ENCODE data around the gene KIF24. TPM values are rescaled to one million over a fixed set of nuclear protein-coding genes. Genes with fewer than 3 reads are reported as not detected.

The KIF24 gene, protein sequence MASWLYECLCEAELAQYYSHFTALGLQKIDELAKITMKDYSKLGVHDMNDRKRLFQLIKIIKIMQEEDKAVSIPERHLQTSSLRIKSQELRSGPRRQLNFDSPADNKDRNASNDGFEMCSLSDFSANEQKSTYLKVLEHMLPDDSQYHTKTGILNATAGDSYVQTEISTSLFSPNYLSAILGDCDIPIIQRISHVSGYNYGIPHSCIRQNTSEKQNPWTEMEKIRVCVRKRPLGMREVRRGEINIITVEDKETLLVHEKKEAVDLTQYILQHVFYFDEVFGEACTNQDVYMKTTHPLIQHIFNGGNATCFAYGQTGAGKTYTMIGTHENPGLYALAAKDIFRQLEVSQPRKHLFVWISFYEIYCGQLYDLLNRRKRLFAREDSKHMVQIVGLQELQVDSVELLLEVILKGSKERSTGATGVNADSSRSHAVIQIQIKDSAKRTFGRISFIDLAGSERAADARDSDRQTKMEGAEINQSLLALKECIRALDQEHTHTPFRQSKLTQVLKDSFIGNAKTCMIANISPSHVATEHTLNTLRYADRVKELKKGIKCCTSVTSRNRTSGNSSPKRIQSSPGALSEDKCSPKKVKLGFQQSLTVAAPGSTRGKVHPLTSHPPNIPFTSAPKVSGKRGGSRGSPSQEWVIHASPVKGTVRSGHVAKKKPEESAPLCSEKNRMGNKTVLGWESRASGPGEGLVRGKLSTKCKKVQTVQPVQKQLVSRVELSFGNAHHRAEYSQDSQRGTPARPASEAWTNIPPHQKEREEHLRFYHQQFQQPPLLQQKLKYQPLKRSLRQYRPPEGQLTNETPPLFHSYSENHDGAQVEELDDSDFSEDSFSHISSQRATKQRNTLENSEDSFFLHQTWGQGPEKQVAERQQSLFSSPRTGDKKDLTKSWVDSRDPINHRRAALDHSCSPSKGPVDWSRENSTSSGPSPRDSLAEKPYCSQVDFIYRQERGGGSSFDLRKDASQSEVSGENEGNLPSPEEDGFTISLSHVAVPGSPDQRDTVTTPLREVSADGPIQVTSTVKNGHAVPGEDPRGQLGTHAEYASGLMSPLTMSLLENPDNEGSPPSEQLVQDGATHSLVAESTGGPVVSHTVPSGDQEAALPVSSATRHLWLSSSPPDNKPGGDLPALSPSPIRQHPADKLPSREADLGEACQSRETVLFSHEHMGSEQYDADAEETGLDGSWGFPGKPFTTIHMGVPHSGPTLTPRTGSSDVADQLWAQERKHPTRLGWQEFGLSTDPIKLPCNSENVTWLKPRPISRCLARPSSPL (N-terminal part only)
- under 1 TPM; 0.13 to 0.68 (median 0.50) TPM for total RNA-seq

DNA sequence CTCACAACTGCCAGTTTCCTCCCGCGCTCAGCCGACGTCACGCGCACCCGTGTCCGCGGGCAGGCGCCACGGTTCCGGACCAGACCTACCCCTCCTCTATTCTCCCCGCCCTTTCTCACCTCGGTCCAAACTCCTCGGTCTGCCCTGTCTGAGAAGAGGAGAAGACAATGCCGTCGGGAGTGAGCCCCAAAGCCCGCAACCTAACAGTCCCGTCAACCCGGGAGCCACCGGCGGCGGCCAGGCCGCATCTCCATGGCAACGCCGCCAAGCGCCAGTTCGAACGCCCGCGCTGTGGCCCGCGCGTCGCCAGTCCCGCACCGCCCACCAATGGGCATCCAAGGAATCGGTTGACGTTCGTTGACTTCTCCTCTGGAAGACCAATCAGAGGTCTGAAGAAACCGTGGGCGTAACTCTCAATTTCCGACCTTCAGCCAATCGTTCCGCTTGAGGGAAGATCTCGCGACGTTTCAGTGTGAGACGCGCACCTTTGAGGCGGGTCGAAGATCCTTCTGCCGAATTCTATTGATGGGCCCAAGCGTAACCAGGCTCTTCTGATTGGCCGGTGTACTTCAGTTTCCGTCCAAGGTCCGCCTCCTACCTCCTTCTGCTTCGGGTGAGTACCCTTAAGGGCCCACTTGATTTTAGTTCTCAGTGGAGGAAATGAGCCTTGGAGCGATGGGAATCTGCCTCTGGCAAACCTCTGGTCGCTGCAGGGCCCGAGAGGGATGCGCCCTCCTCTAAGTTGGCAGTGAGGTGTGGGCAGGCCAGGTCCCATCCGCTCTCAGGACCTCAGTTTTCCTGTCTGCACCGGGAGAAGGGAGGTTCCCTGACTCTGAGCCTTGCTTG is at the start of gene KIF24, which contains the start of gene NUDT2:
Gene KIF24, minus strand, starts transcription at position 282 of the 846 bp plus-strand sequence. CDS start 17,922 bp downstream, outside the sequence.
Gene NUDT2, plus strand, starts transcription at position 583 of the 846 bp plus-strand sequence. CDS start 9,471 bp downstream, outside the sequence.
- in situ Hi-C loops (cut with MboI; ENCODE audit: low sequenced_read_pairs in 4 of 4) (loop anchor here in 1 of 4 donors (10.0 kb wide), 1 partner anchor 204 kb away; the partner anchor contains the start of gene DCAF12), intact Hi-C loops (cut with DNase I; ENCODE audit: low total_unique reads) (loop anchor here (2.0 kb wide), 2 partner anchors 72 to 262 kb away; no protein-coding TSS in a partner anchor)
- peak within 1 kb of the TSS; percentile 87 to 94 (median 91) for H3K27ac ChIP-seq
- H3K4me3 ChIP-seq, result peak within 1 kb of the TSS; percentile 65 to 83 (median 76)
- DNase-seq (peak; percentile 98 to 99), ATAC-seq (peak; percentile 98)
- peak; percentile 49 to 90 for TF ChIP-seq POLR2A (IDR thresholded peaks at IDR 0.05)
- TF ChIP-seq, protein P1, sequence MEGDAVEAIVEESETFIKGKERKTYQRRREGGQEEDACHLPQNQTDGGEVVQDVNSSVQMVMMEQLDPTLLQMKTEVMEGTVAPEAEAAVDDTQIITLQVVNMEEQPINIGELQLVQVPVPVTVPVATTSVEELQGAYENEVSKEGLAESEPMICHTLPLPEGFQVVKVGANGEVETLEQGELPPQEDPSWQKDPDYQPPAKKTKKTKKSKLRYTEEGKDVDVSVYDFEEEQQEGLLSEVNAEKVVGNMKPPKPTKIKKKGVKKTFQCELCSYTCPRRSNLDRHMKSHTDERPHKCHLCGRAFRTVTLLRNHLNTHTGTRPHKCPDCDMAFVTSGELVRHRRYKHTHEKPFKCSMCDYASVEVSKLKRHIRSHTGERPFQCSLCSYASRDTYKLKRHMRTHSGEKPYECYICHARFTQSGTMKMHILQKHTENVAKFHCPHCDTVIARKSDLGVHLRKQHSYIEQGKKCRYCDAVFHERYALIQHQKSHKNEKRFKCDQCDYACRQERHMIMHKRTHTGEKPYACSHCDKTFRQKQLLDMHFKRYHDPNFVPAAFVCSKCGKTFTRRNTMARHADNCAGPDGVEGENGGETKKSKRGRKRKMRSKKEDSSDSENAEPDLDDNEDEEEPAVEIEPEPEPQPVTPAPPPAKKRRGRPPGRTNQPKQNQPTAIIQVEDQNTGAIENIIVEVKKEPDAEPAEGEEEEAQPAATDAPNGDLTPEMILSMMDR (IDR thresholded peaks at IDR 0.05 in 4 of 5, conservative IDR thresholded peaks at IDR 0.05 in 1 of 5), result peak in 1 of 5 experiments; percentile 8
- no peaks in the 10 kb centered on the region for H3K9me3 ChIP-seq
- no peaks in the 10 kb centered on the region for H3K27me3 ChIP-seq
- no peaks in the 10 kb centered on the region for H3K36me3 ChIP-seq
- H3K4me1 ChIP-seq, result peaks cover 19 to 21% of the 10 kb centered on the region in 2 donors

DNA sequence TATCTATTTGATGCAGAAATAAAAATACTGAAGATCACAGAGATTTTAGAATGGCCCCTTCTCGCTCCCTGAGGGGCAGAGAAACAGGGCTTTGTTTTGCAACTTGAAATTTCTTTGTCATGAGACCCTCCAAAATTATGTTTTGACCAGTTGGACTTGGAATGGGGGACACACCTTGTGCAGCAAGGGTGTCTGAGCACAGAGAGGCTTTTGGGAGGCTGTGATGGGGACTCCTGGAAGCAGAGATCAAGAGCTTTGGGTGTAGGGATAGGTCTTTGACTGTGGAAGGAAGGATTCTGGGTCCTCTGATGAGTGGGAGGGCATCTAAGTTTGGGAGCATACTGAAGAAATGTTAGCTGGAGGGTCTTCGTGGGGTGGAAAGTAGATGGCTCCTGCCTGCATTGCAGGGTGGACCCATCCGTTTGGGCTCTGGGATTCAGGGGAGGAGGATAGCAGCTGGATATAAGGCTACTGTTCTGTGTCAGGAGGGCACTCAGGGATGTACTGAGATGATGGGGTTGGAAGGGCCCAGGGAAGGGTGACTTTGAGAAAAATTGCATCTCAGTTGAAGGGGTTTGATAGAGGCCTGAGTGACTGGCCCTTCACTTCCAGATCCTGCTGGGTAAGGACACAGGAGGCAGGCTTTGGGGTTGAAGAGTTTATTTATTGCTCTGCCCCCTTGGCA is 49.5 kb upstream of the KIF24 start:
- ATAC-seq (no peak), DNase-seq (no peak)
- in situ Hi-C loops (cut with MboI; ENCODE audit: low sequenced_read_pairs in 4 of 4) (loop anchor here (5.0 kb wide), 2 partner anchors 41 to 46 kb away; no protein-coding TSS in a partner anchor), intact Hi-C loops (cut with DNase I; ENCODE audit: low total_unique reads) (loop anchor here (1.0 to 5.0 kb wide), 2 partner anchors 46 to 251 kb away; partner anchors contain the start of gene DCAF12)
- H3K9me3 ChIP-seq, result no peaks in the 10 kb centered on the region
- TF ChIP-seq POLR2A (IDR thresholded peaks at IDR 0.05), result no peak
- TF ChIP-seq, protein P1 (IDR thresholded peaks at IDR 0.05 in 4 of 5, conservative IDR thresholded peaks at IDR 0.05 in 1 of 5), result no peak
- peaks cover 31 to 45% of the 10 kb centered on the region in 2 donors for H3K4me1 ChIP-seq
- H3K27ac ChIP-seq, result peak overlapping the region in 3 of 4 donors; percentile 29 to 93 (median 55)
- H3K27me3 ChIP-seq, result no peaks in the 10 kb centered on the region
- no peaks in the 10 kb centered on the region for H3K36me3 ChIP-seq
- no peak overlapping the region for H3K4me3 ChIP-seq

DNA sequence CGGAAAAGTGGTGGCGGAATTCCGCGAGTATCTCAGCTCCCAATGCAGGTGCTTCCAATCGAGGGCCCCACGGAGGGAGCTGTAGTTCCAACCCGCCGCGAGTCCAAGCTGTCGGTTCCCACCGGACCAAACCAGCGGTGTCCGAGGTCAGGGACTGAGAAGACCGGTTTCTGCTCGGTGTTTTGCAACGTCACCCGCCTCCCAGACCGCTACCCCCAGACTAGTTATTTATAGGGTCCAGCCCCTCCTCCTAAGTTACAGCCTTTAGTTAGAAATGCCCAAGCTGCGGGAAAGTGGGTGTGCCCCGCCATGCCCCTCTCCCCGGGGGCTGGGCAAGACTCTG is 48.3 kb upstream of the KIF24 start:
- H3K27me3 ChIP-seq, result no peaks in the 10 kb centered on the region
- TF ChIP-seq, protein P1 (IDR thresholded peaks at IDR 0.05 in 4 of 5, conservative IDR thresholded peaks at IDR 0.05 in 1 of 5), result no peak
- no peak for TF ChIP-seq POLR2A (IDR thresholded peaks at IDR 0.05)
- peak overlapping the region; percentile 89 to 93 (median 92) for H3K27ac ChIP-seq
- peaks cover 0 to under 1% of the 10 kb centered on the region in 2 donors for H3K36me3 ChIP-seq
- intact Hi-C loops (cut with DNase I; ENCODE audit: low total_unique reads) (loop anchor here (2.0 to 5.0 kb wide), 2 partner anchors 121 to 250 kb away; partner anchors contain the start of gene DCAF12), in situ Hi-C loops (cut with MboI; ENCODE audit: low sequenced_read_pairs in 4 of 4) (loop anchor here (5.0 kb wide), 2 partner anchors 40 to 45 kb away; no protein-coding TSS in a partner anchor)
- H3K4me3 ChIP-seq, result peak overlapping the region; percentile 72 to 85 (median 78)
- no peaks in the 10 kb centered on the region for H3K9me3 ChIP-seq
- DNase-seq (peak in 1 of 2 donors; percentile 50), ATAC-seq (peak in 1 of 2 donors; percentile 2)
- peaks cover 31 to 48% of the 10 kb centered on the region in 2 donors for H3K4me1 ChIP-seq
